ENCODE results near the gene CARD10. TPM values are rescaled to one million over a fixed set of nuclear protein-coding genes. Genes with fewer than 3 reads are reported as not detected.

Gene CARD10
- total RNA-seq, 1 experiment from 2014 or later: 17.7 TPM

DNA sequence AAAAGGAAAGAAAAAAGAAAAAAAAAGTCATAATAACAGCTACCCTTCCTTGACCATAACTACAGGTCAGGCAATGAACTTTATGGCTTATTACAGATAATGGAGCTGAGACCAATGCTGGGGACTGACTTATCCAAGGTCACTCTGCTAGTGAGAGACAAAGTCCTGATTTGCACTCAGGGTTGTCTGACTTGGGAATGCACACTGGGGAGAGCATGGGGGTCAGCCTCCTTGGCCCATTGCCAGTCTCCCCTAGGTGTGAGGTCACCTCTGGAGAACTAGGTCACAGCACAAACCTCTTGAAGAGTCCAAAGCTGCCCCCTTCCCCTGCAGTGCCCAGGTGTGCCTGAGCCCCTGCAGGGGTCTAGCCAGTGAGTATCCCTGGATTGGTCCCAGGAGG, 35.8 kb upstream of the CARD10 start:
- no peaks in the 10 kb centered on the region for H3K9me3 Mint-ChIP-seq
- Histone ChIP-seq H2BK20ac (ENCODE audit: low read depth, low read length, poor library complexity, severe bottlenecking) (no peak overlapping the region), H3K4me1 (ENCODE audit: insufficient read depth, low read length) (peaks cover 7% of the 10 kb centered on the region; the same call in 1 of the 2 replicates), H4K20me1 (ENCODE audit: control insufficient read depth, insufficient read depth, insufficient read length) (no peaks in the 10 kb centered on the region), H2AK5ac (ENCODE audit: insufficient read length, low read length) (no peak overlapping the region), H3K9ac (ENCODE audit: extremely low read depth, insufficient read length, low read length) (no peak overlapping the region), H2BK5ac (ENCODE audit: insufficient read length, low read length) (no peak overlapping the region), H3K9me3 (ENCODE audit: control insufficient read depth, low read depth, low read length) (no peaks in the 10 kb centered on the region), H3K4ac (ENCODE audit: low read depth, low read length) (no peak overlapping the region), H3K23ac (ENCODE audit: insufficient read length, low read depth, low read length) (no peak overlapping the region), H4K8ac (replicated peaks; ENCODE audit: insufficient read length, low read depth, low read length) (no peak overlapping the region), H3K4me2 (ENCODE audit: insufficient read depth, insufficient read length, low read length) (no peak overlapping the region), H3K27ac (ENCODE audit: insufficient read length, low read depth, low read length) (no peak overlapping the region), H3T11ph (ENCODE audit: low read length) (no peak overlapping the region), H3K14ac (ENCODE audit: insufficient read depth, low read length) (no peak overlapping the region), H4K91ac (ENCODE audit: insufficient read length, low read depth, low read length) (no peak overlapping the region), H4K5ac (ENCODE audit: insufficient read length, low read depth, low read length) (no peak overlapping the region), H3K27me3 (ENCODE audit: insufficient read depth, low read length) (no peaks in the 10 kb centered on the region; the same call in 1 of the 2 replicates), H3K18ac (ENCODE audit: insufficient read length, low read depth, low read length) (no peak overlapping the region), H3K23me2 (ENCODE audit: insufficient read length, low read depth, low read length, poor library complexity, severe bottlenecking) (no peaks in the 10 kb centered on the region), H3K79me1 (ENCODE audit: insufficient read depth, low read depth, low read length, poor library complexity, severe bottlenecking) (no peaks in the 10 kb centered on the region), H2BK15ac (ENCODE audit: low read depth, low read length) (no peak overlapping the region), H2BK120ac (ENCODE audit: low read depth, low read length, poor library complexity, severe bottlenecking) (no peak overlapping the region), H2AFZ (ENCODE audit: low read length) (no peak overlapping the region), H2BK12ac (ENCODE audit: insufficient read length, low read depth, low read length) (no peak overlapping the region), H3K79me2 (ENCODE audit: insufficient read depth, low read length) (no peaks in the 10 kb centered on the region), H3K56ac (ENCODE audit: insufficient read length, low read depth, low read length) (no peak overlapping the region)
- peaks cover 44 to 52% of the 10 kb centered on the region in 2 experiments for H3K4me1 Mint-ChIP-seq
- no peaks in the 10 kb centered on the region for H3K36me3 Mint-ChIP-seq (ENCODE audit: insufficient read depth in 1 of 3, low read depth in 3 of 3)
- peaks cover 67% of the 10 kb centered on the region for H3K27me3 Mint-ChIP-seq (ENCODE audit: low read depth)
- no peak for DNase-seq
- H3K4me3 Mint-ChIP-seq: no peak overlapping the region
- TF ChIP-seq, protein P1, sequence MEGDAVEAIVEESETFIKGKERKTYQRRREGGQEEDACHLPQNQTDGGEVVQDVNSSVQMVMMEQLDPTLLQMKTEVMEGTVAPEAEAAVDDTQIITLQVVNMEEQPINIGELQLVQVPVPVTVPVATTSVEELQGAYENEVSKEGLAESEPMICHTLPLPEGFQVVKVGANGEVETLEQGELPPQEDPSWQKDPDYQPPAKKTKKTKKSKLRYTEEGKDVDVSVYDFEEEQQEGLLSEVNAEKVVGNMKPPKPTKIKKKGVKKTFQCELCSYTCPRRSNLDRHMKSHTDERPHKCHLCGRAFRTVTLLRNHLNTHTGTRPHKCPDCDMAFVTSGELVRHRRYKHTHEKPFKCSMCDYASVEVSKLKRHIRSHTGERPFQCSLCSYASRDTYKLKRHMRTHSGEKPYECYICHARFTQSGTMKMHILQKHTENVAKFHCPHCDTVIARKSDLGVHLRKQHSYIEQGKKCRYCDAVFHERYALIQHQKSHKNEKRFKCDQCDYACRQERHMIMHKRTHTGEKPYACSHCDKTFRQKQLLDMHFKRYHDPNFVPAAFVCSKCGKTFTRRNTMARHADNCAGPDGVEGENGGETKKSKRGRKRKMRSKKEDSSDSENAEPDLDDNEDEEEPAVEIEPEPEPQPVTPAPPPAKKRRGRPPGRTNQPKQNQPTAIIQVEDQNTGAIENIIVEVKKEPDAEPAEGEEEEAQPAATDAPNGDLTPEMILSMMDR (conservative IDR thresholded peaks at IDR 0.05): no peak
- no peak overlapping the region for H3K27ac Mint-ChIP-seq
